Ectodermal cell (in vitro differentiated cells): ENCODE results near the gene ELK4.

ENCODE experiments used
- H3K27ac ChIP-seq: 2 replicates; pipeline ENCODE4 v1.7.0; 2013; ENCODE audit warnings: mild to moderate bottlenecking, low read depth, low read length; ENCODE audit not compliant: insufficient read depth, poor library complexity, severe bottlenecking
- H3K27me3 ChIP-seq: 2 replicates; pipeline ENCODE4 v1.7.0; 2013; ENCODE audit warnings: mild to moderate bottlenecking, low read length; ENCODE audit not compliant: insufficient read depth, control insufficient read depth, poor library complexity, severe bottlenecking
- H3K36me3 ChIP-seq: one replicate; pipeline ENCODE4 v1.7.0; 2013; ENCODE audit warnings: low read length; ENCODE audit not compliant: control insufficient read depth, insufficient read depth
- H3K4me1 ChIP-seq: one replicate; pipeline ENCODE4 v1.7.0; 2013; ENCODE audit warnings: low read length; ENCODE audit not compliant: control insufficient read depth, insufficient read depth
- H3K4me3 ChIP-seq: 2 replicates; pipeline ENCODE4 v1.7.0; 2013; ENCODE audit warnings: low read depth, low read length, control low read depth; ENCODE audit not compliant: insufficient read depth
- H3K9me3 ChIP-seq: 2 replicates; pipeline ENCODE4 v1.7.0; 2013; ENCODE audit warnings: mild to moderate bottlenecking, low read length, moderate library complexity; ENCODE audit not compliant: control insufficient read depth
- WGBS, 2 experiments: methylation state at CpG; one replicate each; pipeline ENCODE4 v1.1.7; 2013; ENCODE audit warnings: missing lambda C conversion rate in 2 of 2; 5-methylcytosine and 5-hydroxymethylcytosine counted together

ELK4 gene

GRCh38 chr1:205590457-205590768 lies 41.4 kb downstream of the ELK4 start:
- H3K9me3 ChIP-seq, result no peaks in the 10 kb centered on the region
- H3K4me1 ChIP-seq, result no peaks in the 10 kb centered on the region
- no peak overlapping the region for H3K27ac ChIP-seq
- H3K36me3 ChIP-seq, result no peaks in the 10 kb centered on the region
- H3K4me3 ChIP-seq, result no peak overlapping the region
- H3K27me3 ChIP-seq, result no peaks in the 10 kb centered on the region
- 88 to 95% methylated on average over 5 of the region's 5 CpGs for WGBS, 2 experiments

- no peak overlapping the region for H3K4me3 ChIP-seq
- H3K9me3 ChIP-seq, result no peaks in the 10 kb centered on the region
- WGBS, 2 experiments, result 93 to 96% methylated on average over 7 of the region's 7 CpGs
Observed at GRCh38 chr1:205589618-205590456, 42.0 kb downstream of the ELK4 start.

GRCh38 chr1:205589046-205589445 lies 42.8 kb downstream of the ELK4 start:
- Histone ChIP-seq H3K36me3 (no peaks in the 10 kb centered on the region), H3K4me3 (no peak overlapping the region), H3K4me1 (no peaks in the 10 kb centered on the region), H3K27me3 (no peaks in the 10 kb centered on the region), H3K9me3 (no peaks in the 10 kb centered on the region), H3K27ac (no peak overlapping the region)
- 92 to 94% methylated on average over 7 of the region's 7 CpGs for WGBS, 2 experiments

More at GRCh38 chr1:205589618-205590456, 42.0 kb downstream of the ELK4 start:
- no peaks in the 10 kb centered on the region for H3K4me1 ChIP-seq
- H3K36me3 ChIP-seq, result no peaks in the 10 kb centered on the region
- H3K27me3 ChIP-seq, result no peaks in the 10 kb centered on the region
- H3K27ac ChIP-seq, result no peak overlapping the region

GRCh38 chr1:205588636-205589035 lies 43.2 kb downstream of the ELK4 start:
- H3K4me1 ChIP-seq, result no peaks in the 10 kb centered on the region
- no peak overlapping the region for H3K4me3 ChIP-seq
- H3K36me3 ChIP-seq, result no peaks in the 10 kb centered on the region
- 56 to 60% methylated on average over 6 of the region's 6 CpGs for WGBS, 2 experiments
- no peaks in the 10 kb centered on the region for H3K9me3 ChIP-seq
- no peak overlapping the region for H3K27ac ChIP-seq
- no peaks in the 10 kb centered on the region for H3K27me3 ChIP-seq

- H3K4me3 ChIP-seq, result no peak overlapping the region
- H3K9me3 ChIP-seq, result no peaks in the 10 kb centered on the region
- 87% methylated on average over 4 of the region's 4 CpGs for WGBS, 2 experiments
- no peaks in the 10 kb centered on the region for H3K27me3 ChIP-seq
- H3K36me3 ChIP-seq, result no peaks in the 10 kb centered on the region
- no peaks in the 10 kb centered on the region for H3K4me1 ChIP-seq
- H3K27ac ChIP-seq, result no peak overlapping the region
Observed at GRCh38 chr1:205587581-205587980, 44.2 kb downstream of the ELK4 start.

GRCh38 chr1:205585835-205586785 lies 45.7 kb downstream of the ELK4 start:
- Histone ChIP-seq H3K36me3 (no peaks in the 10 kb centered on the region), H3K4me3 (no peak overlapping the region), H3K9me3 (no peaks in the 10 kb centered on the region), H3K4me1 (peaks cover 7% of the 10 kb centered on the region), H3K27me3 (no peaks in the 10 kb centered on the region), H3K27ac (no peak overlapping the region)
- 80 to 81% methylated on average over 13 of the region's 13 CpGs for WGBS, 2 experiments

- Histone ChIP-seq H3K27ac (no peak overlapping the region), H3K27me3 (no peaks in the 10 kb centered on the region)
- WGBS, 2 experiments, result 94% methylated on average over 6 of the region's 6 CpGs
Observed at GRCh38 chr1:205585169-205585834, 46.5 kb downstream of the ELK4 start.

GRCh38 chr1:205584732-205585131 lies 47.1 kb downstream of the ELK4 start:
- WGBS, 2 experiments, result 76 to 77% methylated on average over 7 of the region's 7 CpGs
- Histone ChIP-seq H3K27me3 (no peaks in the 10 kb centered on the region), H3K36me3 (no peaks in the 10 kb centered on the region), H3K4me3 (no peak overlapping the region), H3K9me3 (no peaks in the 10 kb centered on the region), H3K4me1 (peaks cover 7% of the 10 kb centered on the region), H3K27ac (no peak overlapping the region)

More at GRCh38 chr1:205585169-205585834, 46.5 kb downstream of the ELK4 start:
- Histone ChIP-seq H3K9me3 (no peaks in the 10 kb centered on the region), H3K36me3 (no peaks in the 10 kb centered on the region), H3K4me1 (peaks cover 7% of the 10 kb centered on the region), H3K4me3 (no peak overlapping the region)

- Histone ChIP-seq H3K27me3 (no peaks in the 10 kb centered on the region), H3K4me1 (peaks cover 7% of the 10 kb centered on the region), H3K27ac (no peak overlapping the region), H3K4me3 (no peak overlapping the region), H3K36me3 (no peaks in the 10 kb centered on the region), H3K9me3 (no peaks in the 10 kb centered on the region)
- WGBS, 2 experiments, result 92 to 94% methylated on average over 7 of the region's 7 CpGs
Observed at GRCh38 chr1:205583461-205584130, 48.2 kb downstream of the ELK4 start.
